CD8-positive, alpha-beta T cell (primary cell): ENCODE measurements around the gene PSG6. TPM values are rescaled to one million over a fixed set of nuclear protein-coding genes. Genes with fewer than 3 reads are reported as not detected.

Experiments
- total RNA-seq, 46 experiments: library from RNA in 2 of 46; stranded (reverse) in 2 of 46; gene quantifications; one replicate each; pipeline ENCODE4 v1.2.3 and lab custom pipeline; 2021 to 2026

PSG6 gene
- total RNA-seq, 2 experiments from 2014 or later, result not detected

Other genes with a start within 250 kb of the PSG6 start
- gene PSG3, start 177.4 kb downstream of the PSG6 start, total RNA-seq, result not detected
- not detected for gene PSG8, start 152.2 kb downstream of the PSG6 start, total RNA-seq
- not detected for gene PSG1, start 38.2 kb downstream of the PSG6 start, total RNA-seq
- not detected for gene PSG7, start 19.3 kb upstream of the PSG6 start, total RNA-seq
- gene PSG11, start 108.6 kb upstream of the PSG6 start, total RNA-seq, result not detected
- gene PSG2, start 164.8 kb upstream of the PSG6 start, total RNA-seq, result not detected